DMS153 (cell line): Measurements from ENCODE around the gene INO80B.
A peak's percentile ranks its signal among the peaks of the same experiment; 100 is the strongest.
"Not testable (repeated sequence)": the region's sequence is repeated elsewhere in the genome, so short reads cannot be mapped to it uniquely, and the experiment has no call there.

ENCODE experiments used
- DNase-seq: peaks from one replicate; lab custom pipeline; 2025; lab: John Stamatoyannopoulos, UW

The INO80B gene

DNA sequence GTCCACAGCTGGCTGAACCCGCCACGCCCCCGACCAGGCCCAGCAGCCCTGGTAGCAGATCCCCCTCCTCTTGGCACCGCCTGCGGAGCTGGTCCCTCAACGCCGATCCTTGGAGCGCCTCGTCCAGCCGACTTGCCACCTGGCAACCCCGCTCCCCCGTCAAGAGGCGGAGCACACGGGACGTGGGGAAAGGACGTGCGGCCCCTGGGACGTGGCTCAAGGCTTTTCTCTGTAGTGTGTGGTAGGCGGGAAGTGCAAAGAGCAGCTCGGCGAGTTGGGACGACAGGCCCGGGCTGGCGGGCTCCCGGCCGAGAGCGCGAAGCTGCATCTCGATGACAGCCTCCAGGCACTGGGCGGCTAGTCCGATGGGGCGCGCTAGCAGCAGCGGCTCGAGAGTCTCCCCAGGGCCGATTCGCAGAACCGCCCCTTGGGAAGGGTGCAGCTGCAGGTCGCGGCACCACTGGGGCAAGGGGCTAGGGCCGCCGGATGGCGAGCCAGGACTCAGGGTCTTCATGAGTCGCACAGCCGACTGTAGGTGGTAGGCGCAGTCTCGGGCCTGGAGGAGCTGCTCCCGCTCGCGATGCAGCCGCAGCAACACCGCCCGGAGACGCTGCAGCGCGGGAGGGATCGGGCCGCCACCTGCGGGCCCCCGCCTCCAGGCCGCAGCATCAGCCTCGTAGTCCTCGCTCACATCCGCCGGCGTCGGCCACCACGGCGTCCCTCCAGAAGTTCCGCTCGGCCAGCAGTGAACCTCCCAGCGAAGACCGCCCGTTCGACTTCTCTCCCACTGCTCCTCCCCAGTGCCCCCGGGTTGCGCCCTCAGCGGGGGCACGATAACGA lies 27.3 kb downstream of the INO80B start:
- no peak for DNase-seq

DNA sequence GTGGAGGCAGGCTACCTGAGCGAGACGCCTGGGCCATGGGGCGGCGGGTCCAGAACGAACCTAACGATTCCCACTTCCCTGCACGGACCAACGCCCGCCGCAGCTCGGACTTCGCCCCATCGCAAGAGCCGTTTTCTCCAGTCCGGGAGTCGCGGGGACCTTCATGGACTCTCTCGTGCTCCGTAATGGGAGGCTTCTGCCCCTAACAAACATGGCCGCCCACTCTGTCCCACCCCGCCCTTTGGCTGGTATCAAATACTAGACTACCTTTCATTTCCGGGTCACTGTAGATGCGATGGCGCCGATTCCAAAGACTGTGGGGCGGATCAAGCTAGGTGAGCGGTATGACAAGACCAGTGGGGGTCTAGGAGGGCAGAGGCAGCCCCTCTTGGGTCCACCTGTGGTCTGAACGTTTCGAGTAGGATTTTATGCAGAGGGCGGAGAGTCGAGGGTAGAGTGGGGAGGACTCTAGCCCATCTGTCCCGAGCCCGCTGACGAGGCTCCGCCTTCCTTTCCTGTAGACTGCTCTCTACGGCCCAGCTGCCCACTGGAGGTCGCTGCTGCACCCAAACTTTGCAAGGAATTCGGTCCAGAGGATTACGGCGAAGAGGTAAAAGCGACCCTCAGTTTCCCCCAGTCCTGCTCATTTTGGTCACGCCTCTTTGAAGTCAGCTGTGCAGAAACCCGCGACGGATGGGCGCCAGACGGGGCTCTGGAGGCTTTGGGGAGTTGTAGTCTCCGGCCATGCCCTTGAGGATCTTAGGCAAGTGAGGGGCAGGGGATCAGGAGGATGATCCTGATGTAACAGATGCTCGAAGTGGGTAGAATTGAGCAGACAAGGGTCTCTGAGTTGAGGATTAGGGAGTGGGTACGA lies 28.2 kb downstream of the INO80B start, which contains the start of the genes CCDC142 and TTC31:
CCDC142 (minus strand) TSS at position 198 of the 874 bp plus-strand sequence; CDS start at position 37, 161 bp downstream.
TTC31 (plus strand) TSS at position 281 of the 874 bp plus-strand sequence; CDS start at position 296, 15 bp downstream.
- peak; percentile 89 for DNase-seq

GRCh38 chr2:74483675-74484164 lies 28.8 kb downstream of the INO80B start:
- DNase-seq: not testable (repeated sequence)

DNA sequence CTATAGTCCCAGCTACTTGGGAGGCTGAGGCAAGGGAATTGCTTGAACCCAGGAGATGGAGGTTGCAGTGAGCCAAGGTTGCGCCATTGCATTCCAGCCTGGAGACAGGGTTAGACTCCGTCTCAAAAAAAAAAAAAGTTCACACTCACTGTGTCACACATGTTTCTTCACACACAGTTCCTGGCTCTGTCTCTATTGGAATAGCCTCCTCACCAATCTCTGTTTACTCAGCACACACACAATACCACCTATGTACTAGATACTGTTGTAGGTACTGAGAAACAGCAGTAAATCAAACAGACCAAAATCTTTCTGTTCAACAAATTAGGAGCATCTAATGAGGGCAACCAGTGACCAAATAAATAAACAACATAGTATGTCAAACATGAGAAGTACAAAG lies 31.3 kb downstream of the INO80B start:
- no peak for DNase-seq

DNA sequence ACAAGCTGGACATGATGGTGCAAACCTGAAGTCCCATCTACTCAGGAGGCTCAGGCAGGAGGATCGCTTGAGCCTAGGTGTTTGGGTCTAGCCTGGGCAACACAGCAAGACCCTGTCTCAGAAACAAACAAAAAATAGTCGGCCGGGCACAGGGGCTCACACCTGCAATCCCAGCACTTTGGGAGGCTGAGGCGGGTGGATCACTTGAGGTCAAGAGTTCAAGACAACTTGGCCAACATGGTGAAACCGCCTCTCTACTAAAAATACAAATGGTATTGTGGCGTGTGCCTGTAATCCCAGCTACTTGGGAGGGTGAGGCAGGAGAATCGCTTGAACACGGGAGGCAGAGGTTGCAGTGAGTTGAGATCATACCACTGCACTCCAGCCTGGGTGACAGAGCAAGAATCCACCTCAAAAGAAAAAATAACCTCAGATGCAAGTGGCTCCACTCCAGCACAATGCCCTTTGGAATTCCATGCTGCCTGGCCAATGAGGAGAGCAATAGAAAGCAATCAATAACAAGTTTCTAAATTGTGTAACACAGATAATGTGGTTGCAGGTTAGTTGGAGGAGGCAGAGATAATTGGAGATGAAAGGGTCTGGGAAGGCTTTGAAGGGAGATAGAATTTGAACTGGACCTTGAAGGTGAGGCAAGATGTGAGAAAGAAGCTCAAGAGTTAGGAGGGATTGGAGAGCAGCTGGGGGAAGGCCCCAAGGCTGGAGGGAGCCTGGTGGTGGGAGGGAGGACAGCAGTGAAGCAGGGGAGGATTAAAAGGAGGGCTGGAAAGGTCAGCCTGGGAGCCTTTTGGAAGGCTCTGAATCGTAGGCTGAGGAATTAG lies 34.0 kb downstream of the INO80B start:
- DNase-seq: no peak

DNA sequence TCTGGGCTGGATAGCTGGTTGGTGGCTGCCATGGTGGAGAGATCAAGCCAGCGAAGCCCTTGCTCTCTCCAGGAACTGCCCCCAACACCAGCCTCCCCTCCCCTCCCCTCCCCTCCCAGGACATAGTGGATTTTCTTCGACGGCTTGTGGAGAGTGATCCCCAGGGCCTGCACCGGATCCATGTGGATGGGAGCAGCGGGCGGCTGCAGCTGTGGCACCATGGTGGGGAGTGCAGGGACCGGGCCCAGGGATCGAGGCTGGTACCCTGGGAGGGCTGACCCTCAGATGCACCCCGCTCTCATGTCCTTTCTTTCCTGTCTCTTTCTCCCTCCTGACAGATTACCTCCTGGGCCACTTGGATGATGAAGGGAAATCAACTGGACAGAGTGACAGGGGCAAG lies 35.0 kb downstream of the INO80B start:
- no peak for DNase-seq

DNA sequence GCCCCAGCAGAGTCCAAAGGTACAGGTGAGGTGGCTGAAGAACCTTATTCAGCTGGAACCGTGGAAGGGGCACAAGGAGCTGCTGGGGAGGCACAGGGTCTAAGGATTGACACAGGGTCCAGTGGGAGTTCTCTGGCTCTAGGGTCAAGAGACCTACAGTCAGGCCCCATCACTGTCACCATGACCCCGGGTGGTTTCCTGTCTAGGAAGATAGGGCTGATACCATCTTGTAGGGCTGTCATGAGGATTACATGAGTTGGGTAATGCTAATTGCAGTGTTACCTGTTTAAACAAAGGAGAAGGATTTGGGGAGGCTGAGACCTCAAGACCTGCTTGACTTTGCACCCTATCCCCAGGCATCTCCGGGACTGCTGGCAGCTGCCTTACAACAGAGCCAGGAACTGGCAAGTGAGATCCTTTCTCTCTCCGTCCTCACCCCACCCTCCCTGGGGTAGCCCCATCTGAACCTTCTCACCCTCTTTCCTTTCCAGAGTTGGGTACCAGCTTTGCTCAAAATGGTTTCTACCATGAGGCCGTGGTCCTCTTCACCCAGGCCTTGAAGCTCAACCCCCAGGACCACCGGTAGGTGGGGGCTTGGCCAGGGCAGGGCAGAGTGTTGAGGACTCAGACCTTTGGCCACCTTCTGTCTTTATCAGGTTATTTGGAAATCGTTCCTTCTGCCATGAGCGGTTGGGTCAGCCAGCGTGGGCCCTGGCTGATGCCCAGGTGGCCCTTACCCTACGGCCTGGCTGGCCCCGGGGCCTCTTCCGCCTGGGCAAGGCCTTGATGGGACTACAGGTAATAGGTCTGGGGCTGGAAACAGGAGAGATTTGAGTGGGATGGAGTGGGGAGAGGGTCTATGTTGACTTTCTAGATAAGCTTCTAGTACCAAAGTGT lies 37.0 kb downstream of the INO80B start:
- DNase-seq: no peak

DNA sequence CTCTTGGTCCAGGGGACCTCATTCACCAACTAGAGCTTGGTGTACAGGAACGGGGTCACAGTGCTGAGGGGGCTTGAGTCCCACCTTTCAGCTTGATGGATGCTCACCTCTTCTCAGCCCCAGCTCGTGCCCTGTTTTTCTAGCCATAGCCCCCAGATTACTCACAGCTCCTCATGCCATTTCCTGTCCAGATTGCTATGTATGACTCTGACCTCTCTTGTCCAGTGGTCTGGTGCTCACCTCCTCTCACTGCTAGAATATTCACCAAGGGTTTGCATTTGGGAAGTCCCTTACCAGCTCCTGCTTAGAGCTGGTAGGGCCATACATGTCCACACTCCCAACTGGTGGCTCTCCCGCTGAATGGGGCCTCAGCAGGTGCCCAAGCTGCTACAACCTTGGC lies 38.7 kb downstream of the INO80B start:
- DNase-seq: no peak

DNA sequence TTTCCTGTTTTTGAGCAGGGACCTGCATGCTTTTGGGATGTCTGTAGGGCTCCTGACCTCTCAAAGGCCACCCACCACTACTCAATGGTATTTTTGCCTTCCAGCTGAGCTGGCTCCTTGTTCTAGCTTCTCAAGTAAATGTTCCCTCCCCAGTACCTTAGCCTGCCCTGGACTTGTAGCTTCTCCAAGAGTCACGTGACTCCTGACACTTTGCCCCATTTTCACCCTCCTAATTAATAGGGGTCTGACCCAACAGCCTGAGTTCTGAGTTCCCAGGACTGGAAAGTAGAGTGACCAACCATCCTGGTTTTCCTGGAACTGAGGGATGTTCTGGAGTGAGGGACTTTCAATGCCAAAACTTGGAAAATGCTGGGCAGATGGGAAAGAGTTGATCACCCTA lies 40.6 kb downstream of the INO80B start:
- no peak for DNase-seq

- DNase-seq: no peak
Measured at GRCh38 chr2:74496997-74497776, 42.3 kb downstream of the INO80B start.

- no peak for DNase-seq
Measured at GRCh38 chr2:74497777-74498499, 43.1 kb downstream of the INO80B start.

DNA sequence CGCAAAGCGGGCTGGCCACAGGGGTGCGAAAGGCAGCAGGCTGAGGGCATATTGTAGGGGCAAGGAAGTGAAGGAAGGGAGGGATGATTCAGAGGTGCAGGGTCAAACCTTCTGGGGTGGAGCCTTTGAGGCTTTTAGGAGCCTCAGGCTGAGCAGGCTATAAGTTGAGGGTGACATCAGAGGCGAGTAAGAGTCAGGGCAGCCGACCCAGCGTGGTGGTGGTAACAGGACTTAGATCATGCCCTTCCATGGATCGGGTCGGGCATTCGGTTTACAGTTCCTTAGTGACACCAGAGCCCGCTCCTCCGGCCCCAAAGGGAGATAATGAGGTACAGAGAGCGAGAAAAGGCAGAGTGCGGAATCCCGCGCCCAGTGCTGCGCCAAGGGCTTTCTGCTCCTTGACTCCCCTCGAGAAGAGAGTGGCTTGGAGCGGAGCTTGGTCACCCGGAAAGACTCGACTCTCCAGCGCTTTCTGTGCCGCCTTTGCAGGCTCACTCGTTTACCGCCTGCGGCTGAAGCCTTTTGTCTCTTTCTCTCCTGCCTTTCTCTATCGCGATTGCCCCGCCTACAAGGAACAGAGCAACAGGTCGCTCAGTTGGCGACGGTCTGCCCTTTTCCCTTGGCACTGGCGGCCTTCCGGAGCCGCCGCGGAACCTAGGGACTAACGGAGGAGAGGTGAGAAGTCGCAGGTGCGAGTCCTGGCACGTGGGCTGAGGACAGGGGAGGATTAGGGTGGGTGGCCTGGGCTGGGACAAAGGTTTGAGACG lies 43.8 kb downstream of the INO80B start:
- no peak for DNase-seq

- no peak for DNase-seq
Measured at GRCh38 chr2:74499267-74499939, 44.5 kb downstream of the INO80B start, which contains the start of gene LBX2. Gene LBX2 (minus strand): TSS chr2:74499603. CDS start chr2:74499537, 66 bp downstream.

- DNase-seq: no peak
Measured at GRCh38 chr2:74499940-74500577, 45.2 kb downstream of the INO80B start.

DNA sequence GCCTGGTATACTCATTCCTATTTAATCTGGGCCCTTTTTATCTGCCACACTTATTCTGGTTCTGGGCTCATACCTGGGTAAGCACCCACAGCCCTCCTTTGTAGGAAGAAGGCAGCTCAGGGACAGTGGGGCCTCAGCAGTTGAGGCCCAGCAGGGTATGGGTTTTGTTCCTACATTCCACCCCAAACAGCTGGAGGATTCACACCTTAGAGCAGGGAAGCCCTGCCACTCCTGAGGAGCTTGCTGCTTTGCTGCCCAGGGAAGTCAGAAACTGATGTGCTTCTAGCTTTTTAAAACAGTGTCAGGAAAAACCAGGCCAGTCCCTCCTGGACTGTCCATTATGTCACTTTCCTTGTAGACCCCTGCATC lies 45.7 kb downstream of the INO80B start:
- DNase-seq: no peak

DNA sequence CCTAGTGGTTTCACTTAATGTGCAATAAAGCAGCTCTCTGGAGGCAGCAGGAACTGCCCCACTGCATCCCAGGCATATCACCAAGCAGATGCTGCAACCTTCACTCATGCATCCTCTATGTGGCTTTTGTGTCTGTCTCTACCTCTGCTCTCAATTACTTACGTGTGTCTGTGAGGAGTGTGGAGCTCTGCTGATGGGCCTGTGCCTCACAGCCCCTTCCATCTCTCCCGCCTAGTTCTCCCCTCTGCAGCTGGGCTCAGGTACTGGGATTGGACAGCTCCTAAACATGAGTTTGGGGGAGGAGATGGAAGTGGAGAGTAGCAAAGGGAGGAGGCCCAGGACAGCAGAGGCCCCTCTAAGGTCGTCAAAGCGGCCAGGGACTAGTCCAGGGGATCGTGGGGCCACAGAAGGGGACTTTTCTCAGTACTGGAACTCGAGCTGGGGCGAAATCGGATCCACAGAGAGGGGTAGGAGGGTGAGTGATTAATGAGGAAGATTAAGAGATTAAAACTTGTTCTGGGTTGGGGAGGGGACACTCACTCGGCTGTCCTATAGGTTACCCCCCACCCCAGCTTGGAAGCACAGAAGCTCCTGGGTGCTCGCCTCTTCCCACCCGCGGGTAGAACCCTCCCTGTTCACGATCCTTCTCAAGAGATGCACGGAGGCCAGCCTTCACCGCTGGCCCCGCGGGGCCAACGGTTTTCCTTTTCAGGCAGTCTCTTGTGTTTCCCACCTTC lies 46.6 kb downstream of the INO80B start:
- DNase-seq: no peak
